ENCODE measurements around the gene MEGF6. TPM values are rescaled to one million over a fixed set of nuclear protein-coding genes. Genes with fewer than 3 reads are reported as not detected.

The MEGF6 gene
- total RNA-seq, 2 donors from 2014 or later, result 273 to 304 TPM

DNA sequence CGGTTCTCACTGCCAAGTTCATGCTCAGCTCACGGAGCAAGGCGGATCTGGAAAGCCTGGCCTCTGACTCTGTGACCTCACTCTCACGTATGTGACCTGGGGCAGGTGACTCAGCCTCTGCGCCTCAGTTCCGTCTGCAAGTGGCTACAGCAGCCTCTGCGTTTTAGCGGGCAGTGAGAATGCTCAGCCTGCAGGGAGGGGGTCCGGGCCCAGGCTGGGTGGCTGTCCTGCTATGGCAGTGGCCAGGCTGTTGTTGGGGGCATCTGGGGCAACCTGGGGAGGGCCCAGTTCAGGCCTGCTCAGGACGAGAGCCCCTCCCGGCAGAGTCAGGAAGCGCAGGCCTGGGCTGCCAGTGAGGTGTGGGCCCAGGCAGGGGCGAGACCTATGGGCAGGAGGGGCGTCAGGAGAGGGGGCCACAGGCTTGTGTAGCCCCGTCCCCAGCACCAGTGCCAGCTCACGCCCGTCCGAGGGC, 128.9 kb downstream of the MEGF6 start:
- ATAC-seq (ENCODE audit: insufficient number of reproducible peaks, low FRiP score, low read depth), result no peak

DNA sequence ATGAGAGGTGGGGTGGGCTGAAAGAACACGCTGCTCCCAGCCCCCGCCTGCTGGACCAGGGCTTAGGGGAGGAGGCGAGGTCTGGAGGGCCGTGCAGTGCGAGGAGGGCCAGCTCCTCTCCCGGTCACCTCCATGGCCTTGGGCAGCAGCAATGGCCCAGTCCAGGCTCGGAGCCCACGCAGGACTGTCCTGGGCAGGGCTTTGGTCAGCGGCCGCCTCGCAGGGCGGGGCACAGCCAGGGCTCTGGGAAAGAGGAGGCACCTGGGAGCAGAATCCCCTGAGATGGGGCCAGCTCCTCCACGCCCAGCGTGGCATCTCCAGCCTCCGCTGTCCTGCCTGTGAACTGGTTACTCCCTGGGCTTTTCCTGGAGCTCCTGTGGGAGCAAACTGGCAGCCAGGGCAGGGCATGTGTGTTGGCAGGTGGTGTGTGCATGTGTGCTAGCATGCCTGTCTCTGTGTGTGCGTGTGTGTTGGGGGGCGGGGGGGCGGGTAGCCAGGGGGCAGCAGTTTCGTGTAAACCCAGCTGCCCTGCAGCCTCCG, 129.4 kb downstream of the MEGF6 start:
- no peak overlapping the region for H3K27ac ChIP-seq
- no peaks in the 10 kb centered on the region for H3K27me3 ChIP-seq (replicated peaks; ENCODE audit: insufficient read depth)
- H3K36me3 ChIP-seq, result no peaks in the 10 kb centered on the region
- no peak overlapping the region for H3K4me3 ChIP-seq
- no peak for ATAC-seq (ENCODE audit: insufficient number of reproducible peaks, low FRiP score, low read depth)
- no peaks in the 10 kb centered on the region for H3K4me1 ChIP-seq (ENCODE audit: control insufficient read depth in 1 of 2, low read depth in 2 of 2)
- TF ChIP-seq, protein P1, sequence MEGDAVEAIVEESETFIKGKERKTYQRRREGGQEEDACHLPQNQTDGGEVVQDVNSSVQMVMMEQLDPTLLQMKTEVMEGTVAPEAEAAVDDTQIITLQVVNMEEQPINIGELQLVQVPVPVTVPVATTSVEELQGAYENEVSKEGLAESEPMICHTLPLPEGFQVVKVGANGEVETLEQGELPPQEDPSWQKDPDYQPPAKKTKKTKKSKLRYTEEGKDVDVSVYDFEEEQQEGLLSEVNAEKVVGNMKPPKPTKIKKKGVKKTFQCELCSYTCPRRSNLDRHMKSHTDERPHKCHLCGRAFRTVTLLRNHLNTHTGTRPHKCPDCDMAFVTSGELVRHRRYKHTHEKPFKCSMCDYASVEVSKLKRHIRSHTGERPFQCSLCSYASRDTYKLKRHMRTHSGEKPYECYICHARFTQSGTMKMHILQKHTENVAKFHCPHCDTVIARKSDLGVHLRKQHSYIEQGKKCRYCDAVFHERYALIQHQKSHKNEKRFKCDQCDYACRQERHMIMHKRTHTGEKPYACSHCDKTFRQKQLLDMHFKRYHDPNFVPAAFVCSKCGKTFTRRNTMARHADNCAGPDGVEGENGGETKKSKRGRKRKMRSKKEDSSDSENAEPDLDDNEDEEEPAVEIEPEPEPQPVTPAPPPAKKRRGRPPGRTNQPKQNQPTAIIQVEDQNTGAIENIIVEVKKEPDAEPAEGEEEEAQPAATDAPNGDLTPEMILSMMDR (IDR thresholded peaks at IDR 0.05), result no peak
- DNase-seq (ENCODE audit: low spot score), result no peak
- no peaks in the 10 kb centered on the region for H3K9me3 ChIP-seq

More for the DNA sequence above, 128.9 kb downstream of the MEGF6 start:
- Histone ChIP-seq H3K4me1 (ENCODE audit: control insufficient read depth in 1 of 2, low read depth in 2 of 2) (no peaks in the 10 kb centered on the region), H3K36me3 (no peaks in the 10 kb centered on the region), H3K27ac (no peak overlapping the region), H3K27me3 (replicated peaks; ENCODE audit: insufficient read depth) (no peaks in the 10 kb centered on the region), H3K9me3 (no peaks in the 10 kb centered on the region), H3K4me3 (no peak overlapping the region)
- TF ChIP-seq, protein P1 (IDR thresholded peaks at IDR 0.05), result no peak
- no peak for DNase-seq (ENCODE audit: low spot score)

GRCh38 chr1:3481046-3481445, 130.3 kb downstream of the MEGF6 start:
- DNase-seq (ENCODE audit: low spot score), result no peak
- TF ChIP-seq, protein P1 (IDR thresholded peaks at IDR 0.05), result no peak
- H3K27me3 ChIP-seq (replicated peaks; ENCODE audit: insufficient read depth), result no peaks in the 10 kb centered on the region
- H3K9me3 ChIP-seq, result no peaks in the 10 kb centered on the region
- no peak overlapping the region for H3K4me3 ChIP-seq
- no peaks in the 10 kb centered on the region for H3K36me3 ChIP-seq
- H3K4me1 ChIP-seq (ENCODE audit: control insufficient read depth in 1 of 2, low read depth in 2 of 2), result no peaks in the 10 kb centered on the region
- no peak overlapping the region for H3K27ac ChIP-seq
- no peak for ATAC-seq (ENCODE audit: insufficient number of reproducible peaks, low FRiP score, low read depth)

GRCh38 chr1:3480369-3480719, 131.0 kb downstream of the MEGF6 start:
- Histone ChIP-seq H3K27me3 (replicated peaks; ENCODE audit: insufficient read depth) (no peaks in the 10 kb centered on the region), H3K36me3 (no peaks in the 10 kb centered on the region), H3K27ac (no peak overlapping the region), H3K4me3 (no peak overlapping the region), H3K4me1 (ENCODE audit: control insufficient read depth in 1 of 2, low read depth in 2 of 2) (no peaks in the 10 kb centered on the region), H3K9me3 (no peaks in the 10 kb centered on the region)
- DNase-seq (ENCODE audit: low spot score) (no peak), ATAC-seq (ENCODE audit: insufficient number of reproducible peaks, low FRiP score, low read depth) (no peak)
- TF ChIP-seq, protein P1 (IDR thresholded peaks at IDR 0.05), result no peak

- H3K36me3 ChIP-seq, result no peaks in the 10 kb centered on the region
- no peak overlapping the region for H3K27ac ChIP-seq
- H3K4me1 ChIP-seq (ENCODE audit: control insufficient read depth in 1 of 2, low read depth in 2 of 2), result no peaks in the 10 kb centered on the region
- no peaks in the 10 kb centered on the region for H3K9me3 ChIP-seq
- no peak for ATAC-seq (ENCODE audit: insufficient number of reproducible peaks, low FRiP score, low read depth)
- no peak for DNase-seq (ENCODE audit: low spot score)
- TF ChIP-seq, protein P1 (IDR thresholded peaks at IDR 0.05), result no peak
- no peaks in the 10 kb centered on the region for H3K27me3 ChIP-seq (replicated peaks; ENCODE audit: insufficient read depth)
- H3K4me3 ChIP-seq, result no peak overlapping the region
Measured at GRCh38 chr1:3479511-3480368, 131.6 kb downstream of the MEGF6 start.

Data from thoracic aorta (tissue), 2 donors.